Measurements from ENCODE around the gene ZC3H13. TPM values are rescaled to one million over a fixed set of nuclear protein-coding genes. Genes with fewer than 3 reads are reported as not detected.

Gene ZC3H13
- total and polyA plus RNA-seq, 2 of the 8 experiments (the other 6 are each of a cell fraction or from before 2014, with no cell fraction given): 5.1 to 57.8 TPM

DNA sequence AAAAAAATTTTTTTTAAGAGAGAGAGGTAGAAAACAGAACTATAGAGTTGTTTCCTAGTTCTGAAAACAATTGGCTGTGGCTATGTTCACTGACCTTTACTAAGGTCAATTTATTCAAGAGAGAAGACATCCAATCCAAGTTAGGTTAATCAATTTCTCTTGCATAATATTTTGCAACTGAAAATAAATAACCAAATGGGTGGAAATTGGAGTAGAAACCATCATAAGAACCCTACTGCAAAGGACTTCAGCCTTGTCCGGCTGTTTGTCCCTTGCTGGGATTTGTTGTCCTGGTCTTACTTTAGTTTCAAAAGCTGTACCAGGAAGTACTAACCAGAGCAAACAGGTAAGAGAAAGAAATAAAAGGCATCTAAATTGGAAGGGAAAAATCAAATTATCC is 23.3 kb upstream of the ZC3H13 start:
- Histone ChIP-seq H3K4me2 (ENCODE audit: insufficient read depth in 1 of 2, low read depth in 2 of 2, low read length in 2 of 2) (no peak overlapping the region), H3K4ac (replicated peaks; ENCODE audit: insufficient read length, low read depth, low read length) (no peak overlapping the region), H3K9me3 (ENCODE audit: insufficient read depth in 2 of 2, low read depth in 1 of 2, low read length in 1 of 2) (peaks cover 3 to 4% of the 10 kb centered on the region in 2 experiments; a peak in 1 of 4 replicates), H3K23me2 (ENCODE audit: low read depth, low read length) (no peaks in the 10 kb centered on the region), H3K56ac (replicated peaks; ENCODE audit: insufficient read length, low read depth, low read length) (no peak overlapping the region), H2BK120ac (replicated peaks; ENCODE audit: low read depth, low read length) (no peak overlapping the region), H3K27me3 (replicated peaks in 1 of 4; ENCODE audit: control insufficient read depth in 3 of 4, extremely low read depth in 1 of 4, insufficient read depth in 3 of 4, low read length in 3 of 4) (no peaks in the 10 kb centered on the region), H3K23ac (ENCODE audit: insufficient read length) (no peak overlapping the region), H2BK15ac (ENCODE audit: low read length) (no peak overlapping the region), H4K5ac (ENCODE audit: insufficient read length, low read depth, low read length) (no peak overlapping the region), H3K18ac (ENCODE audit: extremely low read depth, low read length) (no peak overlapping the region), H2BK5ac (ENCODE audit: low read depth, low read length) (no peak overlapping the region), H3K4me1 (replicated peaks in 1 of 4; ENCODE audit: control insufficient read depth in 3 of 4, insufficient read depth in 4 of 4, low read length in 3 of 4) (no peaks in the 10 kb centered on the region), H3K4me3 (ENCODE audit: extremely low read depth in 1 of 4, insufficient read depth in 2 of 4, low read depth in 3 of 4, low read length in 4 of 4) (no peak overlapping the region), H4K91ac (replicated peaks; ENCODE audit: insufficient read length, low read length) (no peak overlapping the region), H4K20me1 (replicated peaks in 1 of 2; ENCODE audit: control insufficient read depth in 1 of 2, insufficient read depth in 2 of 2, low read length in 2 of 2) (no peaks in the 10 kb centered on the region), H3K79me1 (ENCODE audit: low read depth, low read length) (no peaks in the 10 kb centered on the region), H3K9ac (replicated peaks in 1 of 4; ENCODE audit: extremely low read depth in 1 of 4, low read depth in 3 of 4, low read length in 3 of 4) (no peak overlapping the region), H2AFZ (ENCODE audit: low read length) (no peak overlapping the region), H4K8ac (ENCODE audit: extremely low read depth, insufficient read depth, low read length) (no peak overlapping the region), H2BK20ac (ENCODE audit: low read length) (no peak overlapping the region), H2BK12ac (ENCODE audit: low read depth, low read length) (no peak overlapping the region), H2AK5ac (ENCODE audit: low read depth, low read length) (no peak overlapping the region), H3K79me2 (ENCODE audit: control insufficient read depth in 1 of 2, insufficient read depth in 2 of 2, low read length in 2 of 2) (no peaks in the 10 kb centered on the region), H3K36me3 (ENCODE audit: control insufficient read depth in 2 of 4, insufficient read depth in 4 of 4, low read length in 3 of 4) (no peaks in the 10 kb centered on the region), H3K14ac (ENCODE audit: insufficient read length) (no peak overlapping the region), H3K27ac (ENCODE audit: low read depth, low read length) (no peak overlapping the region)
- 91% methylated on average over 1 of the region's 1 CpG; no CpG with 5 or more reads in 1 of the 2 experiments for WGBS, 2 experiments (ENCODE audit: extremely low coverage in 1 of 2, insufficient coverage in 1 of 2, insufficient read length in 1 of 2, insufficient replicate concordance in 2 of 2, low coverage in 1 of 2, low lambda C conversion rate in 2 of 2, missing lambda C conversion rate in 1 of 2)
- DNase-seq (ENCODE audit: low read depth in 1 of 2, low spot score in 2 of 2) (no peak), FAIRE-seq (no peak)
- ChIA-PET CTCF (ENCODE audit: partially characterized antibody) (interaction anchor here (1.4 to 1.5 kb wide), 2 partner anchors 44 to 85 kb away, joined by 3 to 4 read pairs; no protein-coding TSS in a partner anchor), POLR2A (ENCODE audit: partially characterized antibody) (no interaction called here)
- TF ChIP-seq CREB1 (IDR thresholded peaks at IDR 0.05) (no peak), SP2 (IDR thresholded peaks at IDR 0.05; ENCODE audit: low read length) (no peak), SP1 (IDR thresholded peaks at IDR 0.05; ENCODE audit: low read depth, low read length) (no peak), EGR1 (IDR thresholded peaks at IDR 0.05; ENCODE audit: borderline replicate concordance, low read depth, low read length) (no peak), TAF1 (IDR thresholded peaks at IDR 0.05; ENCODE audit: low read depth, low read length) (no peak)
- TF ChIP-seq, protein P1, sequence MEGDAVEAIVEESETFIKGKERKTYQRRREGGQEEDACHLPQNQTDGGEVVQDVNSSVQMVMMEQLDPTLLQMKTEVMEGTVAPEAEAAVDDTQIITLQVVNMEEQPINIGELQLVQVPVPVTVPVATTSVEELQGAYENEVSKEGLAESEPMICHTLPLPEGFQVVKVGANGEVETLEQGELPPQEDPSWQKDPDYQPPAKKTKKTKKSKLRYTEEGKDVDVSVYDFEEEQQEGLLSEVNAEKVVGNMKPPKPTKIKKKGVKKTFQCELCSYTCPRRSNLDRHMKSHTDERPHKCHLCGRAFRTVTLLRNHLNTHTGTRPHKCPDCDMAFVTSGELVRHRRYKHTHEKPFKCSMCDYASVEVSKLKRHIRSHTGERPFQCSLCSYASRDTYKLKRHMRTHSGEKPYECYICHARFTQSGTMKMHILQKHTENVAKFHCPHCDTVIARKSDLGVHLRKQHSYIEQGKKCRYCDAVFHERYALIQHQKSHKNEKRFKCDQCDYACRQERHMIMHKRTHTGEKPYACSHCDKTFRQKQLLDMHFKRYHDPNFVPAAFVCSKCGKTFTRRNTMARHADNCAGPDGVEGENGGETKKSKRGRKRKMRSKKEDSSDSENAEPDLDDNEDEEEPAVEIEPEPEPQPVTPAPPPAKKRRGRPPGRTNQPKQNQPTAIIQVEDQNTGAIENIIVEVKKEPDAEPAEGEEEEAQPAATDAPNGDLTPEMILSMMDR (IDR thresholded peaks at IDR 0.05; ENCODE audit: control extremely low read depth in 1 of 3, insufficient read depth in 1 of 3, low read depth in 1 of 3, low read length in 3 of 3): no peak

Data from H1 (cell line).